HEK293T (cell line): Measurements from ENCODE around the gene PRPSAP2.

Experiments used
- BHLHE40 ChIP-seq: fragments of 450-650 bp; IDR thresholded peaks from 2 replicates; pipeline ENCODE4 v1.6.1; 2016; ENCODE audit warnings: mild to moderate bottlenecking, moderate library complexity, borderline replicate concordance
- ELF4 ChIP-seq: fragments of 450-650 bp; IDR thresholded peaks from 2 replicates; pipeline ENCODE4 v1.6.1; 2017; ENCODE audit warnings: antibody characterized with exemption
- FOXK2 ChIP-seq: fragments of 450-650 bp; IDR thresholded peaks from 2 replicates; pipeline ENCODE4 v1.6.1; 2016; ENCODE audit warnings: mild to moderate bottlenecking
- FOXM1 ChIP-seq: fragments of 450-650 bp; IDR thresholded peaks from 2 replicates; pipeline ENCODE4 v1.6.1; 2017; ENCODE audit warnings: mild to moderate bottlenecking, borderline replicate concordance
- HDGF ChIP-seq: fragments of 450-650 bp; IDR thresholded peaks from 2 replicates; pipeline ENCODE4 v1.6.1; 2017; ENCODE audit warnings: antibody characterized with exemption, borderline replicate concordance
- L3MBTL2 ChIP-seq: fragments of 450-650 bp; conservative IDR thresholded peaks from 2 replicates; pipeline ENCODE4 v1.6.1; 2016; ENCODE audit warnings: mild to moderate bottlenecking
- LEF1 ChIP-seq: fragments of 450-650 bp; IDR thresholded peaks from 2 replicates; pipeline ENCODE4 v1.6.1; 2017; ENCODE audit warnings: mild to moderate bottlenecking, borderline replicate concordance
- NFRKB ChIP-seq: fragments of 450-650 bp; IDR thresholded peaks from 2 replicates; pipeline ENCODE4 v1.6.1; 2016; ENCODE audit warnings: mild to moderate bottlenecking, moderate library complexity
- SP1 ChIP-seq: fragments of 450-650 bp; IDR thresholded peaks from 2 replicates; pipeline ENCODE4 v1.6.1; 2017
- SUZ12 ChIP-seq: fragments of 450-650 bp; IDR thresholded peaks from 2 replicates; pipeline ENCODE4 v1.6.1; 2016; ENCODE audit warnings: mild to moderate bottlenecking
- TARDBP ChIP-seq: fragments of 450-650 bp; IDR thresholded peaks from 2 replicates; pipeline ENCODE4 v1.6.1; 2016

- no peak for TF ChIP-seq TARDBP
- TF ChIP-seq SP1: no peak
- TF ChIP-seq FOXM1: no peak
- TF ChIP-seq HDGF: no peak
- no peak for TF ChIP-seq BHLHE40
- no peak for TF ChIP-seq FOXK2
- TF ChIP-seq L3MBTL2: no peak
- TF ChIP-seq NFRKB: no peak
- TF ChIP-seq SUZ12: no peak
- TF ChIP-seq ELF4: no peak
- TF ChIP-seq LEF1: no peak
Measured at GRCh38 chr17:18949566-18949965, 91.6 kb downstream of the PRPSAP2 start.
